Lung (tissue), 12 donors: Measurements from ENCODE around the gene STARD10. TPM values are rescaled to one million over a fixed set of nuclear protein-coding genes. Genes with fewer than 3 reads are reported as not detected.
"Not testable (repeated sequence)": the region's sequence is repeated elsewhere in the genome, so short reads cannot be mapped to it uniquely, and the experiment has no call there.

Experiments used
- ATAC-seq: fragments of 200-7000 bp; cut with Tn5 transposase; one replicate; pipeline ENCODE4 v1.9.1; 2020; ENCODE audit warnings: moderate number of reproducible peaks; ENCODE audit not compliant: insufficient read depth, low FRiP score
- DNase-seq, 3 donors: peaks; one replicate each; pipeline ENCODE4 v3.0.0-alpha.2; 2013 to 2017
- H3K27ac ChIP-seq, 2 donors: one replicate each; pipeline ENCODE4 v1.5.1; 2013; ENCODE audit warnings: mild to moderate bottlenecking in 2 of 2, moderate library complexity in 2 of 2, control low read depth in 1 of 2, inconsistent platforms in 1 of 2, low read depth in 1 of 2, low read length in 1 of 2
- H3K27me3 ChIP-seq, 3 donors: one replicate each; pipeline ENCODE4 v1.5.1; 2013; ENCODE audit warnings: low read length in 2 of 3; ENCODE audit not compliant: control insufficient read depth in 3 of 3, insufficient read depth in 3 of 3
- H3K36me3 ChIP-seq, 4 donors: one replicate each; pipeline ENCODE4 v1.5.1; 2013; ENCODE audit warnings: low read length in 4 of 4, mild to moderate bottlenecking in 1 of 4, moderate library complexity in 1 of 4; ENCODE audit not compliant: control insufficient read depth in 4 of 4, insufficient read depth in 4 of 4
- H3K4me1 ChIP-seq, 5 donors: one replicate each; pipeline ENCODE4 v1.5.1; 2013; ENCODE audit warnings: low read length in 5 of 5, mild to moderate bottlenecking in 2 of 5, moderate library complexity in 1 of 5; ENCODE audit not compliant: control insufficient read depth in 5 of 5, insufficient read depth in 5 of 5
- H3K4me3 ChIP-seq: one replicate; pipeline ENCODE4 v1.5.1; 2013; ENCODE audit warnings: mild to moderate bottlenecking, control low read depth, moderate library complexity
- H3K9ac ChIP-seq, 2 donors: one replicate each; pipeline ENCODE4 v1.5.1; 2013; ENCODE audit warnings: low read length in 2 of 2, control low read depth in 1 of 2; ENCODE audit not compliant: insufficient read depth in 1 of 2
- H3K9me3 ChIP-seq, 4 donors: one replicate each; pipeline ENCODE4 v1.5.1; 2013; ENCODE audit warnings: low read length in 3 of 4, mild to moderate bottlenecking in 1 of 4, moderate library complexity in 1 of 4; ENCODE audit not compliant: control insufficient read depth in 4 of 4, insufficient read depth in 3 of 4
- WGBS, 2 donors: extraction: QIAGEN DNeasy Blood & Tissue Kit; methylation state at CpG; one replicate each; pipeline ENCODE4 v1.1.7; 2013; 5-methylcytosine and 5-hydroxymethylcytosine counted together
- polyA plus RNA-seq, 2 donors: library from polyadenylated mRNA; stranded (reverse); fragments of 200-250 nt; gene quantifications; one replicate each; pipeline ENCODE4 v1.2.1, GENCODE V29; 2013
- total RNA-seq, 2 donors: library from RNA; depleted of rRNA in 1 of 2; stranded (reverse); fragments of >200 nt in 1 of 2; gene quantifications; one replicate each; pipeline ENCODE4 v1.2.1, GENCODE V29; 2014 to 2021
- TF ChIP-seq, protein P1 (sequence below): IDR thresholded peaks from 2 replicates; pipeline ENCODE4 v1.5.1; 2012; ENCODE audit warnings: mild to moderate bottlenecking; ENCODE audit errors: control extremely low read depth, extremely low read depth
- donor health status: control.
- donor health status: control.
- donor health status: Bipolar disorder and iron deficiency.
- donor health status: healthy.
- donor health status: DM: yes; HTN: yes; CAD: no.

STARD10 gene
- total and polyA plus RNA-seq, 4 donors: 66.5 to 198 (median 102) TPM

DNA sequence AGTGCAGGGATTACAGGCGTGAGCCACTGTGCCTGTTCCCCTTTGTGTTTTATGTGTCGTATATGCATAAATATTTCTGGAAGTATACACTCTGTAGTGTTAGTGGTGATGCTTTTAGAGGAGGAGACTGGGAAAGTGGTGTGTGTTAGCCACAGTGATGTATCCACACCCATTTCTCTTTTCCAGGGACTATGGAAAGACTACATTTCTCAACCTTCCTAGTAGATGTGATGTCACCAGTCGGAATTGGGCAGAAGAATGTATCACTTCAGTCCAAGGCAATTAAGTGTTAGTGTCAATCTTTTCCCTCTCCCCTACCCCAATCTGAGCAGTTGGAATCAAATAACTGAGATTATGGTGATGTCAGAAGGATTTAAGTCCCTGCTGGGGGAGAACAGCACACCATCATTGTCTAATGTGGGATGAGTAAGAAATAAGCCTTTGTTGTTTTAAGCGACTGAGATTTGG, 14.5 kb upstream of the STARD10 start:
- Histone ChIP-seq H3K4me3 (no peak overlapping the region), H3K36me3 (peaks cover 0 to 8% (median 4%) of the 10 kb centered on the region in 4 donors), H3K27me3 (no peaks in the 10 kb centered on the region), H3K4me1 (peaks cover 3 to 11% (median 7%) of the 10 kb centered on the region in 5 donors), H3K27ac (peak overlapping the region in 1 of 2 donors; percentile 33), H3K9me3 (no peaks in the 10 kb centered on the region), H3K9ac (no peak overlapping the region)
- 59 to 79% methylated on average over 4 of the region's 4 CpGs for WGBS, 2 donors
- TF ChIP-seq, protein P1, sequence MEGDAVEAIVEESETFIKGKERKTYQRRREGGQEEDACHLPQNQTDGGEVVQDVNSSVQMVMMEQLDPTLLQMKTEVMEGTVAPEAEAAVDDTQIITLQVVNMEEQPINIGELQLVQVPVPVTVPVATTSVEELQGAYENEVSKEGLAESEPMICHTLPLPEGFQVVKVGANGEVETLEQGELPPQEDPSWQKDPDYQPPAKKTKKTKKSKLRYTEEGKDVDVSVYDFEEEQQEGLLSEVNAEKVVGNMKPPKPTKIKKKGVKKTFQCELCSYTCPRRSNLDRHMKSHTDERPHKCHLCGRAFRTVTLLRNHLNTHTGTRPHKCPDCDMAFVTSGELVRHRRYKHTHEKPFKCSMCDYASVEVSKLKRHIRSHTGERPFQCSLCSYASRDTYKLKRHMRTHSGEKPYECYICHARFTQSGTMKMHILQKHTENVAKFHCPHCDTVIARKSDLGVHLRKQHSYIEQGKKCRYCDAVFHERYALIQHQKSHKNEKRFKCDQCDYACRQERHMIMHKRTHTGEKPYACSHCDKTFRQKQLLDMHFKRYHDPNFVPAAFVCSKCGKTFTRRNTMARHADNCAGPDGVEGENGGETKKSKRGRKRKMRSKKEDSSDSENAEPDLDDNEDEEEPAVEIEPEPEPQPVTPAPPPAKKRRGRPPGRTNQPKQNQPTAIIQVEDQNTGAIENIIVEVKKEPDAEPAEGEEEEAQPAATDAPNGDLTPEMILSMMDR: no peak
- DNase-seq: no peak
- ATAC-seq: no peak

DNA sequence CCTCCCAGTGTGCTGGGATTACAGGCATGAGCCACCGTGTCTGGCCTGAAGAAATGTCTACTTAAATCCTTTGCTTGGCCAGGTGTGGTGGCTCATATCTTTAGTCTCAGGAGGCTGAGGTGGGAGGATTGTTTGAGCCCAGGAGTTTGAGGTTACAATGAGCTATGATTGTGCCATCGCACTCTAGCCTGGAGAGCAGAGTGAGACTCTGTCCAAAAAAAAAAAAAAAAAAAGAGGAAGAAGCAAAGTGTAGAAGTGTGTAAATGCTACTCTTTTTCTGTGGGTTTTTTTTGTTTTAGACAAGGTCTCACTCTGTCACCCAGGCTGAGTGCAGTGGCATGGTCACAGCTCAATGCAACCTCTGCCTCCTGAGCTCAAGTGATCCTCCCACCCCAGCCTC, 13.9 kb upstream of the STARD10 start:
- Histone ChIP-seq H3K27ac (peak overlapping the region in 1 of 2 donors; percentile 73), H3K4me1 (peaks cover 3 to 6% (median 5%) of the 10 kb centered on the region in 5 donors), H3K9ac (no peak overlapping the region), H3K27me3 (no peaks in the 10 kb centered on the region), H3K4me3 (no peak overlapping the region), H3K9me3 (no peaks in the 10 kb centered on the region), H3K36me3 (peaks cover 0 to 8% (median 4%) of the 10 kb centered on the region in 4 donors)
- 30 to 68% methylated on average over 2 of the region's 2 CpGs for WGBS, 2 donors
- ATAC-seq (peak; percentile 51), DNase-seq (no peak)
- TF ChIP-seq, protein P1: no peak

DNA sequence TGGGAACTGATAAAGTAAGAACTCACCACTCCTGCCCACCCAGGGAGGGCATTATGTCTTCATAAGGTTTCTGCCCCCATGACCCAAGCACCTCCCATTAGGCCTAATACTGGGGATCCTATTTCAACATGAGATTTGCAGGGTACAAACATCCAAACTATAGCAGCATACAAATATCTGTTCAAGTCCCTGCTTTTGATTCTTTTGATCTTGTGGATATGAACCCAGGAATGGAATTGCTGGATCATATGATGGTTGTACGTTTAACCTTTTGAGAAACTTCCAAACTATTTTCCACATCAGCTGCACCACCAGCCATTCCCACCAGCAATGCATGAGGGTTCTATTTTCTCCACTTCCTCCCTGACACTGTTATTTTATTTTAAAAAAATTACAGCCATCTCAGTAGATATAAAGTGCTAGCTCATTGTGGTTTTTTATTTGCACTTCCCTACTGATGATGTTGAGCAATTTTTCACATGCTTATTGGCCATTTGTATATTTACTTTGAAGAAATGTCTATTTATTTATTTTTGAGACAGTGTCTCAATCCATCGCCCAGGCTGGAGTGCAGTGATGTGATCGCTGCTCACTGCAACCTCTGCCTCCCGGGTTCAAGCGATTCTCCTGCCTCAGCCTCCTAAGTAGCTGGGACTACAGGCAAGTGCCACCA, 13.3 kb upstream of the STARD10 start:
- Histone ChIP-seq H3K9me3 (no peaks in the 10 kb centered on the region), H3K4me3 (no peak overlapping the region), H3K27me3 (no peaks in the 10 kb centered on the region), H3K36me3 (peaks cover 0 to 8% (median 4%) of the 10 kb centered on the region in 4 donors), H3K9ac (no peak overlapping the region), H3K4me1 (peaks cover 0 to 3% (median 0%) of the 10 kb centered on the region in 5 donors), H3K27ac (peak overlapping the region in 1 of 2 donors; percentile 73)
- TF ChIP-seq, protein P1: no peak
- DNase-seq (no peak), ATAC-seq (peak; percentile 37)
- 31 to 48% methylated on average over 5 of the region's 5 CpGs for WGBS, 2 donors

DNA sequence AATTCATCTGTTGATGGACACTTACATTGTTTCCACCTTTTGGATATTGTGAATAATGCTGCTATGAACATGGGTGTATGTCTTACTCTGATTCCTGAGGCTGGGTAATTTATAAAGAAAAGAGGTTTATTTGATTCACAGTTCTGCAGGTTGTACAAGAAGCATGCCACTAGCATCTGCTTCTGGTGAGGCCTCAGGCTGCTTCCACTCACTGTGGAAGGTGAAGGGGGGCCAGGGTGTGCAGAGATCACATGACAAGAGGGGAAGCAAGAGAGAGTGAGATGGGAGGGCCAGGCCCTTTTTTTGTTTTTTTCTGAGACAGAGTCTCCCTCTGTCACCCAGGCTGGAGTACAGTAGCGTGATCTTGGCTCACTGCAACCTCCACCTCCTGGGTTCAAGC, 12.5 kb upstream of the STARD10 start:
- not testable (repeated sequence) for H3K9me3 ChIP-seq, H3K27me3 ChIP-seq, H3K4me1 ChIP-seq, H3K36me3 ChIP-seq, H3K27ac ChIP-seq, ATAC-seq, H3K9ac ChIP-seq, DNase-seq, H3K4me3 ChIP-seq
- WGBS, 2 donors: 85 to 100% methylated on average over 1 of the region's 1 CpG
